OCI-LY3 (cell line): ENCODE results near the gene NGEF.

Experiments used
- H2AFZ ChIP-seq: fragments of 200-600, 300-600 bp; shearing (Covaris generic); 2 replicates; pipeline ENCODE4 v1.6.0; 2014; ENCODE audit warnings: antibody characterized with exemption, low read depth, low read length
- H3K27ac ChIP-seq: fragments of 200-600, 300-600 bp; sonication (generic); 2 replicates; pipeline ENCODE4 v1.5.1; 2014; ENCODE audit warnings: mild to moderate bottlenecking, low read length, moderate library complexity, mixed read lengths
- H3K27me3 ChIP-seq: fragments of 200-600, 300-600 bp; sonication (generic); 2 replicates; pipeline ENCODE4 v1.6.1; 2014; ENCODE audit warnings: low read depth, low read length, mixed read lengths
- H3K36me3 ChIP-seq: fragments of 200-600, 300-600 bp; sonication (generic); replicated peaks from 2 replicates; pipeline ENCODE3; 2014; ENCODE audit warnings: low read depth, low read length, mixed read lengths
- H3K4me1 ChIP-seq: fragments of 300-600, 200-600 bp; sonication (generic); 2 replicates; pipeline ENCODE4 v1.6.1; 2014; ENCODE audit warnings: low read length, mixed read lengths
- H3K4me2 ChIP-seq: fragments of 200-600, 300-600 bp; sonication (generic); 2 replicates; pipeline ENCODE4 v1.6.1; 2014; ENCODE audit warnings: low read length, mixed read lengths
- H3K4me3 ChIP-seq: fragments of 300-600, 200-600 bp; sonication (generic); 2 replicates; pipeline ENCODE4 v1.5.1; 2014; ENCODE audit warnings: antibody characterized with exemption, mild to moderate bottlenecking, low read length, moderate library complexity
- H3K79me2 ChIP-seq: fragments of 300-600, 200-600 bp; shearing (Covaris generic); 2 replicates; pipeline ENCODE4 v1.6.1; 2014; ENCODE audit warnings: mild to moderate bottlenecking, low read length, mixed read lengths
- H3K9ac ChIP-seq: fragments of 300-600, 200-600 bp; shearing (Covaris generic); 2 replicates; pipeline ENCODE4 v1.6.0; 2014; ENCODE audit warnings: mild to moderate bottlenecking, low read length, moderate library complexity
- H3K9me3 ChIP-seq: fragments of 200-600, 300-600 bp; shearing (Covaris generic); 2 replicates; pipeline ENCODE4 v1.6.1; 2014; ENCODE audit warnings: low read length, mixed read lengths; ENCODE audit not compliant: insufficient read depth
- H4K20me1 ChIP-seq: fragments of 200-600, 300-600 bp; sonication (generic); 2 replicates; pipeline ENCODE4 v1.6.1; 2016; ENCODE audit warnings: low read length, mixed read lengths; ENCODE audit not compliant: insufficient read depth
- EZH2phosphoT487 ChIP-seq: fragments of 200-600 bp; shearing (Covaris generic); IDR thresholded peaks from 2 replicates; pipeline ENCODE4 v1.6.1; 2018; ENCODE audit warnings: antibody characterized with exemption, mixed run types, low read depth
- TF ChIP-seq, protein P1 (sequence below): fragments of 200-600, 300-600 bp; sonication (generic); IDR thresholded peaks from 2 replicates; pipeline ENCODE4 v1.5.1; 2014; ENCODE audit warnings: antibody characterized with exemption, low read length, low read depth

Gene NGEF

DNA sequence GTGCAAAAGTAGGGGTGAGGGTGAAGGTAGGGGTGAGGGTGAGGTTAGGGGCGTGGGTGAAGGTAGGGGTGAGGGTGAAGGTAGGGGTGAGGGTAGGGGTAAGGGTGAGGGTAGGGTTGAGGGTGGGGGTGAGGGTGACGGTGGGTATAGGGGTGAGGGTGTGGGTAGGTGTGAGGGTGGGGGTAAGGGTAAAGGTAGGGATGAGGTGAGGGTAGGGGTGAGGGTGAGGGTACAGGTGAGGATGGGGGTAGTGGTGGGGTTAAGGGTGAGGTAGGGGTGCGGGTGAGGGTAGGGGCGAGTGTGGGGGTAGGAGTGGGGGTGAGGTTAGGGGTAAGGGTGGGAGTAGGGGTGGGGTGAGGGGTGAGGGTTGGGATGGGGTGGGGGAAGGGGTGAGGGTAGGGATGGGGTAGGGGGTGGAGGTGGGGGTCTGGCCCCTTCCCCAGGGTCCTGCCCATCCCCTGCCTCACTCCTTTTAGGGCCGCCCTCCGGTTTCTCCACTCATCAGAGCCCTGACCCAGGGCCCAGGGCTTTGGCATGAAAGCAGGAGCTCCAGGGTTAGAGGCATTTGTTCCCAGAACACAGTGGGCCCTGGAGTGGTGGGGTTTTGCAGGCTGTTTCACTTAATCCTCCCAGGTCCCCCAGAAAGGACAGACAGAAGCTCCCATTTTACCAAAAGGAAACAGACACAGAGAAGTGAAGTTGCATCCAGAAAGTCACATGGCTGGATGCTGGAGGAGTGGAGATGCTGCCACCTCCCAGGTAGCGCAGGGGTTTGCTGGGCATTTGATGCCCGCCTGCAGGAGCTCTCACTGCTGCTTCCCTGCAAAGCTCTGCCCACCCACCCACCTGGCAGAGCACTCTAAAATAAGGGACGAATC, 116.1 kb downstream of the NGEF start:
- peaks cover 6% of the 10 kb centered on the region; the same call in 1 of the 2 replicates for H3K4me1 ChIP-seq
- no peak overlapping the region for H3K4me3 ChIP-seq
- no peak overlapping the region for H2AFZ ChIP-seq
- no peaks in the 10 kb centered on the region for H3K27me3 ChIP-seq
- H3K9me3 ChIP-seq = no peaks in the 10 kb centered on the region
- no peaks in the 10 kb centered on the region for H4K20me1 ChIP-seq
- H3K36me3 ChIP-seq = no peaks in the 10 kb centered on the region
- no peak overlapping the region for H3K9ac ChIP-seq
- H3K27ac ChIP-seq = no peak overlapping the region
- H3K4me2 ChIP-seq = no peak overlapping the region
- no peak for TF ChIP-seq EZH2phosphoT487
- TF ChIP-seq, protein P1, sequence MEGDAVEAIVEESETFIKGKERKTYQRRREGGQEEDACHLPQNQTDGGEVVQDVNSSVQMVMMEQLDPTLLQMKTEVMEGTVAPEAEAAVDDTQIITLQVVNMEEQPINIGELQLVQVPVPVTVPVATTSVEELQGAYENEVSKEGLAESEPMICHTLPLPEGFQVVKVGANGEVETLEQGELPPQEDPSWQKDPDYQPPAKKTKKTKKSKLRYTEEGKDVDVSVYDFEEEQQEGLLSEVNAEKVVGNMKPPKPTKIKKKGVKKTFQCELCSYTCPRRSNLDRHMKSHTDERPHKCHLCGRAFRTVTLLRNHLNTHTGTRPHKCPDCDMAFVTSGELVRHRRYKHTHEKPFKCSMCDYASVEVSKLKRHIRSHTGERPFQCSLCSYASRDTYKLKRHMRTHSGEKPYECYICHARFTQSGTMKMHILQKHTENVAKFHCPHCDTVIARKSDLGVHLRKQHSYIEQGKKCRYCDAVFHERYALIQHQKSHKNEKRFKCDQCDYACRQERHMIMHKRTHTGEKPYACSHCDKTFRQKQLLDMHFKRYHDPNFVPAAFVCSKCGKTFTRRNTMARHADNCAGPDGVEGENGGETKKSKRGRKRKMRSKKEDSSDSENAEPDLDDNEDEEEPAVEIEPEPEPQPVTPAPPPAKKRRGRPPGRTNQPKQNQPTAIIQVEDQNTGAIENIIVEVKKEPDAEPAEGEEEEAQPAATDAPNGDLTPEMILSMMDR = no peak
- no peaks in the 10 kb centered on the region for H3K79me2 ChIP-seq

DNA sequence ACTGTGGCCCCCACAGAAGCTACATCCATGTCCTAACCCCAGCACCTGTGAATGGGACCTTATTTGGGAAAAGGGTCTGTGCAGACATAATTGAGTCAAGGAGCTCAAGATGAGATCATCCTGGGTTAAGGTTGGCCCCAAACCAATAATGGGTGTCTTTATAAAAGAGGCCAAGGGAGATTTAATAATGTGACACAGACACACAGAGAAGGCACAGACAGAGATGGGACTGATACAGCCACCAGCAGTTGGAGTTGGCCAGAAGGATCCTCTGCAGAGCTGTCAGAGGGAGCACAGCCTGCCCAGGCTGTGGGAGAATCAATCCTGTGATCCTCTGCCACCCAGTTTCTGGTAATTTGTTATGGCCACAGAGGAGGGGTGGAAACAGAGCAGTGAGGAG, 116.9 kb downstream of the NGEF start:
- Histone ChIP-seq H3K9me3 (no peaks in the 10 kb centered on the region), H3K27ac (no peak overlapping the region), H4K20me1 (no peaks in the 10 kb centered on the region), H2AFZ (no peak overlapping the region), H3K4me3 (no peak overlapping the region), H3K4me2 (no peak overlapping the region), H3K79me2 (no peaks in the 10 kb centered on the region), H3K4me1 (peaks cover 6% of the 10 kb centered on the region; the same call in 1 of the 2 replicates), H3K9ac (no peak overlapping the region), H3K27me3 (no peaks in the 10 kb centered on the region), H3K36me3 (no peaks in the 10 kb centered on the region)
- TF ChIP-seq, protein P1 = no peak
- no peak for TF ChIP-seq EZH2phosphoT487

DNA sequence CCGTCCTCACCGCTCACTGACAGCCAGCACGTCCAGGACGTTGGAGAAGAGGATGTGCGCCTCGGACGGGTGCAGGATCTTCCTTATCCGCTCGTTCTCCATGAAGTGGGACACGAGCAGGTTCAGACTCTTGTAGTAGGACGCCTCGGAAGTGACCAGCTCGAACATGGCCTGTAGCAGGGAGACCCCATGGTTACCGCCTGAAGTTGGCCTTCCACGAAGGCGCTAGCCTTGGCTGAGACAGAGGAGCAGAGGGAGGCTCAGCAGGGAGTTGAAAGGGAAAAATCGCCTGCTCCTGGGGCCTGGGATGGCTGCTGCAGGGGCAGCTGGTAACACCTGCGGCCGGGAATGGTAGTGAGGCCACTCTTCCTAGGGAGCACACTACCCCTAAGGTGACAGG, 118.3 kb downstream of the NGEF start:
- Histone ChIP-seq H3K27me3 (no peaks in the 10 kb centered on the region), H4K20me1 (no peaks in the 10 kb centered on the region), H3K4me2 (no peak overlapping the region), H3K4me1 (peaks cover 6% of the 10 kb centered on the region; the same call in 1 of the 2 replicates), H3K4me3 (no peak overlapping the region), H3K36me3 (no peaks in the 10 kb centered on the region), H2AFZ (no peak overlapping the region), H3K79me2 (no peaks in the 10 kb centered on the region), H3K27ac (no peak overlapping the region), H3K9ac (no peak overlapping the region), H3K9me3 (no peaks in the 10 kb centered on the region)
- TF ChIP-seq, protein P1 = no peak
- TF ChIP-seq EZH2phosphoT487 = no peak

DNA sequence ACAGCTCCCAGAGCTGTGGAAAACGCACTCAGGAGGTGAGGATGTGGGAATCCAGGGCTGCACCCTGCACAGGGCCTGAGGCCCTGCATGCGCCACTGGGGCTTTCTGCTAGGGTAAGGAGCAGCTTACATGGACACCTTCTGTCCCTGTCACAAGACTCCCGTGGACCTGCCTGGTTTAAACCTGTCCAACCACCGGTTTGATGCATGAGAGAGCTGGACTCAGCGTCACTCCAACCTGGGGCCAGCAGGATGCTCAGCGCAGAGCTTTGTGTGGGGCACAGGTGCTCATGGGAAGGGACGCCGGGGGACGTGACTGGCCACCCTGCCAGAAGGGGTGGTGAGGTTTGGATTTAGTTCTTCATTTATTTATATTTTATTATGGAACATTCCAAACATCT, 118.8 kb downstream of the NGEF start:
- no peaks in the 10 kb centered on the region for H4K20me1 ChIP-seq
- no peak overlapping the region for H3K4me2 ChIP-seq
- no peak overlapping the region for H3K27ac ChIP-seq
- no peaks in the 10 kb centered on the region for H3K9me3 ChIP-seq
- H3K9ac ChIP-seq = no peak overlapping the region
- H3K4me1 ChIP-seq = peaks cover 6% of the 10 kb centered on the region; the same call in 1 of the 2 replicates
- TF ChIP-seq, protein P1 = no peak
- no peak for TF ChIP-seq EZH2phosphoT487
- H3K27me3 ChIP-seq = no peaks in the 10 kb centered on the region
- no peaks in the 10 kb centered on the region for H3K36me3 ChIP-seq
- no peak overlapping the region for H3K4me3 ChIP-seq
- no peaks in the 10 kb centered on the region for H3K79me2 ChIP-seq
- no peak overlapping the region for H2AFZ ChIP-seq
